Karpas-422 (cell line): ENCODE measurements around the gene PDAP1. TPM values are rescaled to one million over a fixed set of nuclear protein-coding genes. Genes with fewer than 3 reads are reported as not detected.

Source experiments
- DNase-seq: peaks from one replicate; pipeline ENCODE4 v3.0.0-alpha.2; 2015
- H2AFZ ChIP-seq: fragments of 200-600 bp; sonication (generic); 2 replicates; pipeline ENCODE4 v1.6.1; 2014; ENCODE audit warnings: antibody characterized with exemption, low read length, mixed read lengths
- H3K27ac ChIP-seq: fragments of 200-600 bp; sonication (generic); 2 replicates; pipeline ENCODE4 v1.5.1; 2014; ENCODE audit warnings: mild to moderate bottlenecking, low read length, moderate library complexity
- H3K27me3 ChIP-seq: fragments of 200-600 bp; sonication (generic); 2 replicates; pipeline ENCODE4 v1.6.1; 2014; ENCODE audit warnings: low read length, mixed read lengths
- H3K36me3 ChIP-seq: fragments of 200-600 bp; sonication (generic); 2 replicates; pipeline ENCODE4 v1.6.1; 2014; ENCODE audit warnings: low read length, mixed read lengths; ENCODE audit not compliant: insufficient read depth
- H3K4me1 ChIP-seq: fragments of 200-600 bp; sonication (generic); 2 replicates; pipeline ENCODE4 v1.6.1; 2014; ENCODE audit warnings: mild to moderate bottlenecking, low read length, mixed read lengths
- H3K4me2 ChIP-seq: fragments of 200-600 bp; sonication (generic); 2 replicates; pipeline ENCODE4 v1.6.1; 2014; ENCODE audit warnings: low read length, low read depth, mild to moderate bottlenecking; ENCODE audit not compliant: poor library complexity, severe bottlenecking
- H3K4me3 ChIP-seq: fragments of 200-600 bp; sonication (generic); 2 replicates; pipeline ENCODE4 v1.5.1; 2014; ENCODE audit warnings: mild to moderate bottlenecking, antibody characterized with exemption, low read length, mixed read lengths
- H3K79me2 ChIP-seq: fragments of 200-600 bp; sonication (generic); 2 replicates; pipeline ENCODE4 v1.6.1; 2014; ENCODE audit warnings: mild to moderate bottlenecking, low read length, mixed read lengths
- H3K9ac ChIP-seq: fragments of 200-600 bp; sonication (generic); 2 replicates; pipeline ENCODE4 v1.6.0; 2014; ENCODE audit warnings: low read length
- H3K9me2 ChIP-seq: fragments of 200-600 bp; sonication (generic), shearing (Covaris generic); replicated peaks from 2 replicates; pipeline ENCODE4 v1.6.0; 2014; ENCODE audit warnings: mild to moderate bottlenecking, low read length, moderate library complexity; ENCODE audit not compliant: insufficient read depth
- H3K9me3 ChIP-seq: fragments of 300-700, 200-600 bp; sonication (generic); 2 replicates; pipeline ENCODE4 v1.6.1; 2014; ENCODE audit warnings: low read length, mixed read lengths
- H4K20me1 ChIP-seq: fragments of 200-600 bp; sonication (generic); 2 replicates; pipeline ENCODE4 v1.6.1; 2014; ENCODE audit warnings: mild to moderate bottlenecking, antibody characterized with exemption, low read length, low read depth; ENCODE audit not compliant: insufficient read depth
- total RNA-seq: library from RNA; depleted of rRNA; stranded (reverse); fragments of >200 nt; shearing (Covaris generic); gene quantifications from 2 replicates; pipeline ENCODE4 v1.2.3, GENCODE V29; 2014; ENCODE audit warnings: low replicate concordance

The PDAP1 gene
- total RNA-seq, 1 experiment from 2014 or later = 14.2 TPM

GRCh38 chr7:99396418-99397296 is 11.7 kb downstream of the PDAP1 start:
- DNase-seq = no peak

GRCh38 chr7:99395616-99396327 is 12.6 kb downstream of the PDAP1 start:
- Histone ChIP-seq H3K9me3 (no peaks in the 10 kb centered on the region), H3K4me2 (no peak overlapping the region), H3K9ac (no peak overlapping the region), H3K4me3 (no peak overlapping the region), H3K9me2 (no peaks in the 10 kb centered on the region), H3K79me2 (no peaks in the 10 kb centered on the region; the same call in 1 of the 2 replicates), H3K27ac (no peak overlapping the region), H2AFZ (no peak overlapping the region), H3K4me1 (no peaks in the 10 kb centered on the region; the same call in 1 of the 2 replicates), H3K27me3 (no peaks in the 10 kb centered on the region), H4K20me1 (peaks cover 30% of the 10 kb centered on the region), H3K36me3 (peaks cover 30% of the 10 kb centered on the region)
- DNase-seq = no peak

More at GRCh38 chr7:99396418-99397296, 11.7 kb downstream of the PDAP1 start:
- no peak overlapping the region for H3K4me2 ChIP-seq
- H3K27ac ChIP-seq = no peak overlapping the region
- peaks cover 26% of the 10 kb centered on the region for H3K36me3 ChIP-seq
- H3K9me2 ChIP-seq = no peaks in the 10 kb centered on the region
- no peaks in the 10 kb centered on the region for H3K9me3 ChIP-seq
- H3K4me1 ChIP-seq = no peaks in the 10 kb centered on the region; the same call in 1 of the 2 replicates
- no peaks in the 10 kb centered on the region; the same call in 1 of the 2 replicates for H3K79me2 ChIP-seq
- no peaks in the 10 kb centered on the region for H3K27me3 ChIP-seq
- H3K9ac ChIP-seq = no peak overlapping the region
- no peak overlapping the region for H3K4me3 ChIP-seq
- H2AFZ ChIP-seq = no peak overlapping the region
- peaks cover 30% of the 10 kb centered on the region for H4K20me1 ChIP-seq

GRCh38 chr7:99394188-99394502 is 14.3 kb downstream of the PDAP1 start:
- Histone ChIP-seq H3K4me3 (no peak overlapping the region), H3K27me3 (no peaks in the 10 kb centered on the region), H4K20me1 (peaks cover 26% of the 10 kb centered on the region), H3K36me3 (peaks cover 30% of the 10 kb centered on the region), H3K4me2 (no peak overlapping the region), H3K9ac (no peak overlapping the region), H3K9me2 (no peaks in the 10 kb centered on the region), H3K27ac (no peak overlapping the region), H2AFZ (no peak overlapping the region), H3K9me3 (no peaks in the 10 kb centered on the region), H3K4me1 (no peaks in the 10 kb centered on the region; the same call in 1 of the 2 replicates), H3K79me2 (no peaks in the 10 kb centered on the region; the same call in 1 of the 2 replicates)
- DNase-seq = no peak

- Histone ChIP-seq H3K9me2 (no peaks in the 10 kb centered on the region), H3K4me1 (no peaks in the 10 kb centered on the region; the same call in 1 of the 2 replicates), H3K9ac (no peak overlapping the region), H3K27ac (no peak overlapping the region), H4K20me1 (peaks cover 26% of the 10 kb centered on the region), H3K27me3 (no peaks in the 10 kb centered on the region), H3K36me3 (peaks cover 30% of the 10 kb centered on the region), H3K4me2 (no peak overlapping the region), H3K9me3 (no peaks in the 10 kb centered on the region), H2AFZ (no peak overlapping the region), H3K79me2 (no peaks in the 10 kb centered on the region; the same call in 1 of the 2 replicates), H3K4me3 (no peak overlapping the region)
- no peak for DNase-seq
Measured at GRCh38 chr7:99393355-99394187, 14.8 kb downstream of the PDAP1 start.

- H3K27me3 ChIP-seq = no peaks in the 10 kb centered on the region
- H3K36me3 ChIP-seq = peaks cover 23% of the 10 kb centered on the region
- H3K79me2 ChIP-seq = no peaks in the 10 kb centered on the region; the same call in 1 of the 2 replicates
- no peak overlapping the region for H2AFZ ChIP-seq
- H3K4me2 ChIP-seq = no peak overlapping the region
- DNase-seq = peak; percentile 67
- no peaks in the 10 kb centered on the region for H3K9me3 ChIP-seq
- no peak overlapping the region for H3K9ac ChIP-seq
- H3K27ac ChIP-seq = no peak overlapping the region
- no peaks in the 10 kb centered on the region for H3K9me2 ChIP-seq
- H4K20me1 ChIP-seq = peaks cover 26% of the 10 kb centered on the region
- H3K4me3 ChIP-seq = no peak overlapping the region
- H3K4me1 ChIP-seq = no peaks in the 10 kb centered on the region; the same call in 1 of the 2 replicates
Measured at GRCh38 chr7:99392659-99393354, 15.6 kb downstream of the PDAP1 start.

- Histone ChIP-seq H3K79me2 (no peaks in the 10 kb centered on the region; the same call in 1 of the 2 replicates), H3K9me3 (no peaks in the 10 kb centered on the region), H3K27ac (no peak overlapping the region), H3K9me2 (no peaks in the 10 kb centered on the region), H3K36me3 (peaks cover 16% of the 10 kb centered on the region), H3K27me3 (no peaks in the 10 kb centered on the region), H2AFZ (no peak overlapping the region), H3K9ac (no peak overlapping the region), H3K4me1 (no peaks in the 10 kb centered on the region; the same call in 1 of the 2 replicates), H3K4me2 (no peak overlapping the region), H3K4me3 (no peak overlapping the region), H4K20me1 (peaks cover 21% of the 10 kb centered on the region)
- DNase-seq = no peak
Measured at GRCh38 chr7:99392046-99392445, 16.4 kb downstream of the PDAP1 start.

GRCh38 chr7:99390941-99391602 is 17.3 kb downstream of the PDAP1 start:
- H3K4me3 ChIP-seq = no peak overlapping the region
- no peaks in the 10 kb centered on the region; the same call in 1 of the 2 replicates for H3K79me2 ChIP-seq
- no peak overlapping the region for H3K4me2 ChIP-seq
- H3K9me3 ChIP-seq = no peaks in the 10 kb centered on the region
- H3K9ac ChIP-seq = no peak overlapping the region
- H3K36me3 ChIP-seq = peaks cover 14% of the 10 kb centered on the region
- H3K27ac ChIP-seq = no peak overlapping the region
- no peaks in the 10 kb centered on the region; the same call in 1 of the 2 replicates for H3K4me1 ChIP-seq
- no peak for DNase-seq
- H4K20me1 ChIP-seq = peaks cover 15% of the 10 kb centered on the region
- H3K9me2 ChIP-seq = no peaks in the 10 kb centered on the region
- H3K27me3 ChIP-seq = no peaks in the 10 kb centered on the region
- no peak overlapping the region for H2AFZ ChIP-seq
